Fibroblast of lung (primary cell): ENCODE measurements around the gene MRPS35. TPM values are rescaled to one million over a fixed set of nuclear protein-coding genes. Genes with fewer than 3 reads are reported as not detected.

Experiments
- DNase-seq, 2 donors: peaks; one replicate each; pipeline versions ENCODE4 v3.0.0 to v3.0.0-alpha.2; 2010; ENCODE audit warnings: low read depth in 2 of 2
- H2AFZ ChIP-seq: 2 replicates; pipeline ENCODE4 v1.5.1; 2012; ENCODE audit warnings: low read length, control low read depth, inconsistent platforms
- H3K27ac ChIP-seq: 2 replicates; pipeline ENCODE4 v1.5.1; 2011; ENCODE audit warnings: low read length, control low read depth; ENCODE audit not compliant: insufficient read depth
- H3K27me3 ChIP-seq: 2 replicates; pipeline ENCODE4 v1.5.1; 2011; ENCODE audit warnings: mild to moderate bottlenecking, low read length; ENCODE audit not compliant: control insufficient read depth, insufficient read depth
- H3K36me3 ChIP-seq: 2 replicates; pipeline ENCODE4 v1.5.1; 2011; ENCODE audit warnings: low read length; ENCODE audit not compliant: control insufficient read depth, insufficient read depth
- H3K4me1 ChIP-seq: 2 replicates; pipeline ENCODE4 v1.5.1; 2011; ENCODE audit warnings: low read length; ENCODE audit not compliant: control insufficient read depth, insufficient read depth; ENCODE audit errors: extremely low read depth
- H3K4me2 ChIP-seq: 2 replicates; pipeline ENCODE4 v1.5.1; 2011; ENCODE audit warnings: low read length, control low read depth; ENCODE audit not compliant: insufficient read depth; ENCODE audit errors: extremely low read depth
- H3K4me3 ChIP-seq, 4 experiments: fragments of 200-600 bp in 1 of 4; sonication (generic) in 1 of 4; replicated peaks in 1 of 4; 2 replicates each; pipeline ENCODE4 v1.5.1; 2011 to 2016; ENCODE audit warnings: low read length in 4 of 4, low read depth in 3 of 4, mild to moderate bottlenecking in 3 of 4, control low read depth in 2 of 4, inconsistent platforms in 1 of 4, mixed read lengths in 1 of 4; ENCODE audit not compliant: insufficient read depth in 1 of 4; ENCODE audit errors: control extremely low read depth in 1 of 4
- H3K79me2 ChIP-seq: 2 replicates; pipeline ENCODE4 v1.5.1; 2012; ENCODE audit warnings: mild to moderate bottlenecking, low read length, inconsistent platforms; ENCODE audit not compliant: control insufficient read depth, insufficient read depth
- H3K9ac ChIP-seq: 2 replicates; pipeline ENCODE4 v1.5.1; 2011; ENCODE audit warnings: mild to moderate bottlenecking, low read length, control low read depth; ENCODE audit not compliant: insufficient read depth
- H3K9me3 ChIP-seq: 2 replicates; pipeline ENCODE4 v1.5.1; 2012; ENCODE audit warnings: low read depth, low read length; ENCODE audit not compliant: control insufficient read depth, insufficient read depth
- H4K20me1 ChIP-seq: 2 replicates; pipeline ENCODE4 v1.5.1; 2011; ENCODE audit warnings: low read length; ENCODE audit not compliant: control insufficient read depth, insufficient read depth; ENCODE audit errors: extremely low read depth
- CTCF ChIP-seq, 2 donors: IDR thresholded peaks in 1 of 2; conservative IDR thresholded peaks in 1 of 2; 1 replicate in 1 of 2; 2 replicates in 1 of 2; pipeline ENCODE4 v1.5.1; 2011 to 2012; ENCODE audit warnings: low read length in 2 of 2, control low read depth in 1 of 2, inconsistent platforms in 1 of 2, low read depth in 1 of 2, mild to moderate bottlenecking in 1 of 2
- EZH2 ChIP-seq: IDR thresholded peaks from 2 replicates; pipeline ENCODE4 v1.5.1; 2012; ENCODE audit warnings: low read length, control low read depth, mild to moderate bottlenecking; ENCODE audit errors: missing control alignments
- polyA plus RNA-seq, 2 donors: library from polyadenylated mRNA; depleted of rRNA in 1 of 2; stranded (reverse) in 1 of 2; unstranded in 1 of 2; fragments of >200 nt; gene quantifications; 2 replicates each; pipeline ENCODE4 v1.2.1, GENCODE V29; 2011 to 2012; ENCODE audit warnings: missing spikeins in 1 of 2
- total RNA-seq: library from RNA; depleted of rRNA; stranded (reverse); fragments of >200 nt; gene quantifications from 2 replicates; pipeline ENCODE4 v1.2.1, GENCODE V29; 2014

MRPS35 gene
- total and polyA plus RNA-seq, 2 donors (not counting 1 experiment from before 2014, with no cell fraction given) = 52.5 to 70.7 TPM

DNA sequence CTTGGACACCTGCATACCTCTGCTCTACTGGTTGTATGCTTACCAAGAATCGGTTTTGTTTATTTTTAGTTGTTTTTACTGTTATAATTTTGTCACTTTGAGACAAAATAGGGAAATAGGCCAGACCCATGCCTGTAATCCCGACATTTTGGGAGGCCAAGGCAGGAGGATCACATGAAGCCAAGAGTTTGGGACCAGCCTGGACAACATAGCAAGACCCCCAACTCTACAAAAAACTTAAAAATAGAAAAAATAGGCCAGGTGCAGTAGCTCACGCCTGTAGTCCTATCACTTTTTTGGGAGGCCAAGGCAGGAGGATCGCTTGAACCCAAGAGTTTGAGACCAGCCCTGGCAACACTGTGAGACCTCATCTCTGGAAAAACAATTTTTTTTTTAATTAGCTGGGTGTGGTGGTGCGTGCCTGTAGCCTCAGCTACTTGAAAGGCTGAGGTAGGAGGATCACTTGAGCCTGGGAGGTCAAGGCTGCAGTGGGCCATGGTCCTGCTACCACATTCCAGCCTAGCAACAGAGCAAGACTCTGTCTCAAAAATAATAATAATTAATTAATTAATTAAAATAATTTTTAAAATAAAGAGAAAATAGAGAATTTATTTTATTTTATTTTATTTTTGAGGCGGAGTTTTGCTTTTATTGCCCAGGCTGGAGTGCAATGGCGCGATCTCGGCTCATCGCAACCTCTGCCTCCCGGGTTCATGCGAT, 1.3 kb upstream of the MRPS35 start:
- Histone ChIP-seq H3K27ac (peak overlapping the region; percentile 77), H3K9ac (peak overlapping the region; percentile 18), H3K79me2 (peaks cover 36% of the 10 kb centered on the region), H3K4me2 (peak overlapping the region; percentile 69), H3K36me3 (no peaks in the 10 kb centered on the region), H2AFZ (no peak overlapping the region), H3K4me3 (peak overlapping the region in 3 of 4 experiments; percentile 83 to 91 (median 89)), H3K4me1 (peaks cover 2% of the 10 kb centered on the region), H3K27me3 (no peaks in the 10 kb centered on the region), H4K20me1 (no peaks in the 10 kb centered on the region), H3K9me3 (no peaks in the 10 kb centered on the region)
- TF ChIP-seq CTCF (conservative IDR thresholded peaks at IDR 0.05 in 1 of 2, IDR thresholded peaks at IDR 0.05 in 1 of 2; ENCODE audit: low read depth in 1 of 2, low read length in 2 of 2) (no peak), EZH2 (no peak)
- DNase-seq = no peak

GRCh38 chr12:27709932-27710591, 570 bp upstream of the MRPS35 start:
- Histone ChIP-seq H3K36me3 (no peaks in the 10 kb centered on the region), H2AFZ (peak overlapping the region; percentile 85), H3K4me1 (peaks cover 2% of the 10 kb centered on the region), H3K9ac (peak overlapping the region; percentile 90), H3K4me2 (peak overlapping the region; percentile 69), H4K20me1 (no peaks in the 10 kb centered on the region), H3K79me2 (peaks cover 42% of the 10 kb centered on the region), H3K9me3 (no peaks in the 10 kb centered on the region), H3K4me3 (peak overlapping the region; percentile 83 to 91 (median 88)), H3K27ac (peak overlapping the region; percentile 77), H3K27me3 (no peaks in the 10 kb centered on the region)
- TF ChIP-seq CTCF (conservative IDR thresholded peaks at IDR 0.05 in 1 of 2, IDR thresholded peaks at IDR 0.05 in 1 of 2; ENCODE audit: low read depth in 1 of 2, low read length in 2 of 2) (no peak), EZH2 (no peak)
- DNase-seq = peak; percentile 61 to 78

- Histone ChIP-seq H4K20me1 (no peaks in the 10 kb centered on the region), H3K9me3 (no peaks in the 10 kb centered on the region), H3K27ac (peak overlapping the region; percentile 77), H3K79me2 (peaks cover 46% of the 10 kb centered on the region), H3K4me1 (peaks cover 2% of the 10 kb centered on the region), H3K27me3 (no peaks in the 10 kb centered on the region), H3K36me3 (no peaks in the 10 kb centered on the region), H2AFZ (peak overlapping the region; percentile 100), H3K4me2 (peak overlapping the region; percentile 36), H3K4me3 (peak overlapping the region; percentile 83 to 91 (median 88)), H3K9ac (peak overlapping the region; percentile 90)
- no peak for TF ChIP-seq CTCF (conservative IDR thresholded peaks at IDR 0.05 in 1 of 2, IDR thresholded peaks at IDR 0.05 in 1 of 2; ENCODE audit: low read depth in 1 of 2, low read length in 2 of 2)
- no peak for TF ChIP-seq EZH2
- DNase-seq = peak in 1 of 2 donors; percentile 9
Observed at GRCh38 chr12:27711317-27711682, 668 bp downstream of the MRPS35 start.
